M059J (cell line): ENCODE results near the gene MS4A10. TPM values are rescaled to one million over a fixed set of nuclear protein-coding genes. Genes with fewer than 3 reads are reported as not detected.

Source experiments
- DNase-seq: peaks from one replicate; pipeline ENCODE4 v3.0.0-alpha.2; 2012; ENCODE audit warnings: low read depth
- total RNA-seq: library from RNA; depleted of rRNA; stranded (reverse); fragments of >200 nt; shearing (Covaris generic); gene quantifications from 2 replicates; pipeline ENCODE4 v1.2.3, GENCODE V29; 2014; rRNA removed

MS4A10 gene
- total RNA-seq, 1 experiment from 2014 or later, result not detected

DNA sequence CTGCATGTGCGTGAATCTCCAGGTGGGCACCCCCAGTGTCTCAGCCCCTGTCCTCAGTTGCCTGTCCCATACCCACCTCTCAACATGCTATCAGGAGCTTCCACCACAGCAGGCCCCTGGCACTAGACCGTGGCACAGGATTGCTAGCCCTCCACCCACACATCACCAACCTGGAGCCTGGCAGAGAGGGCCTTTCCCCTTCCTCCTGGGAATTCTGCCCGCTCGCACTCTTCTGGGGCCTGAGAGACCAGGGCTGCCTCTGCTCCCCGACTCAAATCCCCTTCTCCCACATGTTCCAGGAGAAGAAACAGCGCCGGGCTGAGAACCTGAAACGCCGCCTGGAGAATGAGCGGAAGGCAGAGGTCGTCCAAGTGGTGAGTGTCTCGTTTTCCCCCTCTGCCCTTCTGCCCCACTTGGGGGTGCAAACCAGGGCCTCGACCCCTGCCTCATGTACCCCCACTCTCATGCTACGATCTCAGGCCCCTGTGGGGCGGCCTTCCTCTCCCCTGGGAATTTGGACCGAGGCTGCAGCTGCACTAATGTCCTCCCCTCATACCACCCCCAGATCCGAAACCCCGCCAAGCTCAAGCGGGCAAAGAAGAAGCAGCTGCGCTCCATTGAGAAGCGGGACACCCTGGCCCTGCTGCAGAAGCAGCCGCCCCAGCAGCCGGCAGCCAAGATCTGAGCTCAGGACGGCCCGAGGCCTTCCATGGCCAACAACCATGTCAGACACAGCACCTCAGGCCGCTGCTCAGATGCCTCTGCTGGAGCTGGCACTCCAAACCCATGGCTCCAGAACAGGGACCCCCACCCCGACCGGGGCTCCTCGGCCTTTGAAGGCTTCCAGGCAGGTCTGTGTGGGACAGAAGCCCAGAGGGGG is 64.7 kb downstream of the MS4A10 start:
- DNase-seq, result no peak

Other genes starting within 250 kb of the MS4A10 start
- gene MS4A8, start 85.7 kb upstream of the MS4A10 start, total RNA-seq, result not detected in 2 replicates
- gene MS4A18, start 60.6 kb upstream of the MS4A10 start, total RNA-seq, result not detected in 2 replicates
- gene MS4A15, start 28.5 kb upstream of the MS4A10 start, total RNA-seq, result not detected in 2 replicates
- gene CCDC86, start 56.8 kb downstream of the MS4A10 start, total RNA-seq, result 13.9 and 19.7 TPM in 2 replicates
- 0.07 TPM in 1 of 2 replicates, not detected in the other for gene PTGDR2, start 70.6 kb downstream of the MS4A10 start, total RNA-seq
- 1.3 TPM in 1 of 2 replicates, not detected in the other for gene ZP1, start 82.2 kb downstream of the MS4A10 start, total RNA-seq
- gene PRPF19, start 121.3 kb downstream of the MS4A10 start, total RNA-seq, result 117 and 122 TPM in 2 replicates
- gene TMEM109, start 128.8 kb downstream of the MS4A10 start, total RNA-seq, result 47.7 and 77.7 TPM in 2 replicates
- gene TMEM132A, start 139.1 kb downstream of the MS4A10 start, total RNA-seq, result 29.0 and 57.9 TPM in 2 replicates
- 7.9 and 23.3 TPM in 2 replicates for gene SLC15A3, start 166.8 kb downstream of the MS4A10 start, total RNA-seq
- 0.10 TPM in 1 of 2 replicates, not detected in the other for gene CD6, start 186.3 kb downstream of the MS4A10 start, total RNA-seq